HG02884 (cell line): ENCODE measurements around the gene STARD8.
"Not testable (repeated sequence)": the region's sequence is repeated elsewhere in the genome, so short reads cannot be mapped to it uniquely, and the experiment has no call there.

ENCODE experiments used
- ATAC-seq: cut with Tn5 transposase; IDR thresholded peaks from one replicate; pipeline ENCODE4 v1.9.1; 2021; ENCODE audit warnings: mild to moderate bottlenecking, moderate library complexity; ENCODE audit not compliant: unreplicated experiment

STARD8 gene

DNA sequence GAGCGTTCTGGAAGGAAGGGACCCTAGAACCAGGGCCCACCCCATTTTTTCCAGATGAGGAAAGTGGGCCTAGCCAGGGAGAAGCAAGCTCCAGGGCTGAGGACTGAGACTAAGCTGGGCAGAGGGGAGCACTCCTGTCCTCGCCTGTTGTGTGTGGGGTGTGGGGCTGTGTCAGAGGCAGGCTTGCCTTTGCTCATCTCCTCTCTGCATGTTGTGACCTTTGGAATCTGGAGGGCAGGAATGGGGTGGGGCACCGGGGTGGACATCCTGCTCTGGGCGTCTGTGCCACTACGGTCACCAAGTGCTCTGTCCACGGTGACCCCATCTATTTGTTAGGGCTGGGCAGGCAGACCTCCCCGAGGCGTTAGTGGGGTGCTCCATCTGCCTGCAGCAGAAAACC lies 41.5 kb downstream of the STARD8 start:
- ATAC-seq, result not testable (repeated sequence)

DNA sequence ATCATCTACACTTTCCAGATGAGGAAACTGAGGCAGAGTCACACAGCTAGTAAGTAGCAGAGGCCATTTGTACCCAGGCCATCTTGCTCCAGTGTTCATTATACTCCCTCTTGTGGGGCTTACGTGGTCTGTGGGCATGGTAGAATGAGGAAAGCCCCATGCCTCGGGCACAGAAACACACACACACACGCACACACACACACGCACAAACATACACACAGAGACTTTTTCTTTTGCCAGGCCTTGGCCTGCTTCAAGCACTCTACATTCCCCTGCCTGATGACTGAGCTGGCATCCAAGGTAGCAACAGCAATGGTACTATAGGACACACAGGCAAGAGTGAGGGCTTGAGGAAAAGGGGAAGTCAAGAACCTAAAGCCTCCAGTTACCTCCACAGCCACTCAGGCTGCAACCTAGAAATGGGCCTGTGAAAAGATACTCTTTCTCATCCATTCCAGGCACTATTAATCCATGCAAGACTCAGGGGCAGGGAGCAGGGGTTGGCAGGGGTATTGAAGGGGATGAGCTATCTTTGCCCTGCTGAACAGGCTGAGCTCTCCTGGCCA lies 43.6 kb downstream of the STARD8 start:
- ATAC-seq, result no peak

DNA sequence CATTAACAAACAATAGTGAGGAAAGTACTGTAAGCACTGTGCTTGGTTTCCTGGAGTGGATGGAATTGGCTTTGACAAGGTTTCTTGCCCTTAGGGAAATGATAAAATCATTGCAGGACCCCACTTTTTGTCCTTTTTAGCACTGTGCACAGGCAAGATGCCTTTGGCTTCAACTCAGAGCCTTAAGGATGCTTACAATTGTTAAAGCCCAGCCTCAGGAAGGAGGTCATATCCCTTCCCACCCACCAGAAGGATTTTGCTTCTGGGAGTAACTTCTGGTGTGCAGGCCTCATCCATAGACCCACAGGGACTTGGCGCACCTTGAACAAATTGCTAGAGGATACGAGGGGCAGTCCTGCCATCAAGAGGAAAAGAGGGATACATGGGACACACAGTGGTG lies 44.5 kb downstream of the STARD8 start:
- ATAC-seq, result no peak

DNA sequence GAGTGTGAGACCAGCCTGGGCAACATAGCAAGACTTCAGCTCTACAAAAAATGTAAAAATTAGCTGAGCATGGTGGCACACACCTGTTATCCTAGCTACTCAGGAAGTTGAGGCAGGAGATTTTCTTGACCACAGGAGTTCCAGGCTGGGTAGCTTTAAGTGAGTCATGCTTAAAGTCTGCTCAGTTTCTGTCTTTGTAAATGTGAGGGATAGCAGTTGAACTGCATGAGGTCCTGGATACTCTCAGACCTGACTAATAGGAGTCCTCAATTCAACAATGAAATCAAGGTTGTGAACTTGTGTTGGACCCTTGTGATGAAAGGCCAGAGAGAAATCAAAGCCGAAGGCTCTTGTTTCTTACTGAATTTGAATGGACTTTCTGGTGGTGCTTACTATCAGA lies 45.2 kb downstream of the STARD8 start:
- ATAC-seq, result no peak

DNA sequence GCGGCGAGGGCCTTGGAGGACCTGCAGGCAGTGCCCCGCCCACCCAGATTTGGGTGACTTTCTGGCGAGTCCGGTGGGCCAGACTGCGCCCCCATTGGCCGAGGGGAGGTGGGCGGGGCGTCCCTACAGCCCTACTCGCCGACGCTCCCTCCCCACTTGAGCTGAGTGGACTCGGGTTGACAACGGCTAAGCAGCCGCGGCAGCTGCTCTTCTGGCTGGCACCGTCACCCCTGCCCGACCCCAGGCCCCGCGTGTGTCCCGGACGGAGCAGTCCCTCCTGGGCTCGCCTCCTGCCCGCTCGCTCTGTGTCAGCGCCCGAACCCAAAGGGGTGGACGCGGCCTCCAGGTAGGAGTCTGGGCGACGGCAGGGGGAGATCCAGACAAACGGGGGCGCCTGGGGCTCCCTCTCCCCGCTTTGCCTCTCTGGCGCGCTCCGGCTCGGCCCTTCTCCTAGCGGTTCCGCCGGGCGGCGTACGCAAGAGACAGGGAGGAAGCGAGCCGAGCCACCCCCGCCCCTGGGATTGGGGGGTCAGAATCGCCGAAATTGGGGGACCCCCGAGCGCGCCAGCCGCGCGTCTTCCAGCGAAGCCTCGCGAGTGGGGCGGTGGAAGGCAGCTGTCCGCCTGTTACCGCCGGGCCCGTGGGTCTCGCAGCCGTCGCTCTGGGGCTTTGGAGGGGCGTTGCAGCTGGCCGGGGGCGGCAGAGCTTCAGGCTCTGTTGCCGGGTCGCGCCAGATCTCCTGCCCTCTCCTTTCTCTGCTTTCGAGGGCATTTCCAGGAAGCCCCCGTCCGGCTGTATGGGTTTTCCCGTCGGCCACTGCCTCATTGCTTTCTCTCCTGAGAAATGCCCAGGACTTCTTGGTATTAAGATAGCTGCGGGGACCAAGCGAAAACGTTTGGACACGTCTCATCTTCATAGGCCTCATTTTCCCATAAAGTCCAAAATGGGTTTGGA lies 46.3 kb downstream of the STARD8 start:
- no peak for ATAC-seq

DNA sequence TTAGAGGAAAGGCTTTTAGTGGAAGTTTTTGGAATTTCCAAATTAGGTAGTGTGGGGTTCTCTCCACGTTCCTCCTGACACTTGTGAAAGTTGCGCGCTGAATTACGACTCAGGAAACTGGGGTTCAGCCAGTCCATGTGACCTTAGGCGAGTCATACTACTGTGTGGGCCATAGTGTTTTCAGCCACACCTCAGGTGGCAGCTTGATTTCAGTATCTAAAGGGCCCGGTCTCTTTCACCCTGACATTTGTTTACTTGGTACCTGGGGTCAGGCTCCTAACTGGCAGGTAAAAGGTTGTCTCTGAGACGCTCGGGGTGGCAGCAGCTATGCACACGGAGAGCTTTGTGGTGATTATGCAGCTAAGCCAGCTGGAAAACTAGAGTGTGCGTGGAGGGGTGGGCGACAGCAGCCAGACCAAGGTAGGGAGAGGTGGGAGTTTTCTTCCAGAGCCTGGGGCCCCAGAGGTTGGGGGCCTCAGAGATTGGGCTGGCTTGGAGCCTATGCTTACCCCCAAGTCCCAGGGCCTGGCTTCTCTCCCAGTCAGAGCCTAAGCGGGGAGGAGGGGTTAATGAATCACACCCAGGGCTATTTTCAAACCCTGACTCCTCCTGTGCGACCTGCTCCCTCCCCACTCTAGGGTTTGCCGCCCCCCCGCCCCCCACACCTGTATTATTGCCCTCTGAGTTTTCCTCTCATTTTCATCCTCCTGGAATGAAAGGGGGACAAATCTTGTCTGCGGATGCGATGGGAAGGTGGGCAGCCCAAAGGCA lies 47.2 kb downstream of the STARD8 start:
- ATAC-seq, result no peak

DNA sequence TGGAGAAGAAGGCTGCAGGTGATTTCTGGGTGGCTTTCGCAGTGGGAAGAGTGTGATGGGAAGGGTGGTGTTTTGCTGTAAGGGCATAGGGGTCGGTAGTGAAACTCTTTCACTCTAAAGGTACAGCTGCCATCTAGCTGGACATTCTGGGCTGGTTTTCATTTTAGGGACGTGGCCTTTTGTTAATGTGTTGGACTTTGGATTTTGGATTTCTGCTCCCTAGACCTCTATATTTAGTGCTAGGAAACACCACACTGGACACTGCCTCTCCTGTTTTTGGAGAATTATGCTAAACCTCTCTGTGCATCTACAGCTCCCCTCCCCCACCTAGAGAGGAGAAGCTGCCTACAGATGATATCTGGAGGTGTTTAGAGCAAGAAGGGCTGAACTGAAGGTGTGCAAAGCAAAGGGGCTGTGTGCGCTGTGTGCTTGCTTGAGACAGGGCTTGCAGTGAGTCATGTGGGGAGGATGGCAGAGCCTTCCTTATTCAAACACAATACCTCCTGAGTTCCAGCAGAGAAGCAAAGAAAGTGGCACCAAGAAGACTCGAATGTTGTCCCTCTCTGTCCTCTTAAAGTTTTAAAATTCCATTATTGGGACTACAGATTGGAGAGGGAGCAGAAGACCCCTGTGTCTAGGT lies 47.9 kb downstream of the STARD8 start:
- no peak for ATAC-seq

DNA sequence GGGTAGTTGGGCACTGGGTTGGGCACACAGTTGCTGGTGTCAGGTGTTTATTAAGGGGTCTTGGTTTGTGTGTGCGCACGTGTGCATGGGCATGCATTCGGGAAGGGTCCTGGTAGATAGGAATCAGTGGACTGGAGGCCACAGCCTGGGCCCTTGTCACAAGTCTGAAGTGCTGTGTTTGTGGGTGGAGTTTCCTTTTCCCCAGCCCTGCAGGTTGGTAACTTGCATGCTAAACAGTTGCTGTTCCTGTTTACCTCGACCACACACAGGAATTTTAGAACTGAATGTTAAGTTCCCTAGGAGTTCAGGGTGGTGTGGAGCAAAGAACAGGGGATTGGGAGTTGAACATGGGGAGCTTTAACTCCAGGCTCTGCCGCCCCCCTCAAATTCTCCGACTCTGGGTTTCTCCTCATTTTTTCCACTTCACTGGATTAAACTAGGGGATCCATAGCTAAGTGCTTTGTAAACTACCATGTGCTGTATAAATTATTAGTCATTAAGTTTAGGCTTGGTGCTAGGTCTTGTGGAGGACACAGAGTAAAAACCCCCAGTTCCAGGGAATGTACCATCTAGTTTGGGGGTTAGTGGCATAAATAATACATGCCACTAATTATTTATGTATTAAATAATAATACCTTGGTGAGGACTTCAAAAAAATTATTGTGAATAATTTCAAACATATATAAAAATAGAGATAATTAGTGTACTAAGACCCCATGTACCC lies 49.0 kb downstream of the STARD8 start:
- ATAC-seq, result no peak

DNA sequence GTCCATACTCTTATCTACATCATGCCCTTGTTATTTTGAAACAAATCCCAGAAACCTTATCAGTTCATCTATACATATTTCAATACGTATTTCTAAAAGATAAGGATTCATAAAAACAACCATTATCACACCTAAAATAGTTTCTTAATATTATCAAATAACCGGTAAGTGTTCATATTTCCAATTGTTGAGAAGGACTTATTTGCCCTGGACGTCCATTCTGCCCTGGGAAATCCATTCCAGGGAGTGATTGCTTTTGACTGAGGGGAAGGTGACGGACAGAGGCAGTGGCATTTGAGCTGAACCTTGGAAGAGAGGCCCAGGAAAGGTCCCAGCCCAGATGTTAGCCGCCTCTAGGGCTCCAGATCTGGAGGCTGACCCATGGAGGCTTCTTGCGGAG lies 49.6 kb downstream of the STARD8 start:
- ATAC-seq, result no peak

DNA sequence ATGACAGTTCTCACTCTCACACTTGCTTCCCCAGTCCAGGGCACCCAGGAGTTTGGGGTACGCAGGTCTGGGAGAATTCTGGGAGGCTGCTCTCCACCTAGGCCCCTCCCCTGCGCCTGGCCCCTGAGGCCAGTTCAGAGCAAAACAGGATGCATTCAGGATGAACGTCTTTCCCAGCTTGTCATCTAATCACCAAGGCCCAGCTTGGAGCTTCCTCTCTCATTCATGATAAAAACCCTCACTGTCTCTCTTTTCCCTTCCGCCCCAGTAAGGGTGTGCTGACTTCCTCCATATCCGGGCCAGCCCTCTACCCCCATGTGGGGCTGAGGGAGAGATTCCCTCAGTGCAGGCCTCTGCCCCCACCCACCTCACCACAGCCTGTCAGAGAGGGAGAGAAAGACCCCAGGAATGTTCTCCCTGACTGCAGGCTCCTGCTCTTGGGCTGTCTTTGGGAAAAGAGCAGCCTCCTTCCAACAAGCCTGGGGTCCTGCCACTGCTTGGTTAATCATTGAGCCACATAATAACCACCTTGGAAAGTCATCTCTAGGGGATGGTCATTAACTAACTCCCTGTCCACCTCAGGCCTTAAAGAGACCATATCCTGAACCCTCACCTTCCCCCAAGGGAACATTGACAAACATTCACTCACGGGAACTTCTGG lies 50.1 kb downstream of the STARD8 start:
- ATAC-seq, result no peak

DNA sequence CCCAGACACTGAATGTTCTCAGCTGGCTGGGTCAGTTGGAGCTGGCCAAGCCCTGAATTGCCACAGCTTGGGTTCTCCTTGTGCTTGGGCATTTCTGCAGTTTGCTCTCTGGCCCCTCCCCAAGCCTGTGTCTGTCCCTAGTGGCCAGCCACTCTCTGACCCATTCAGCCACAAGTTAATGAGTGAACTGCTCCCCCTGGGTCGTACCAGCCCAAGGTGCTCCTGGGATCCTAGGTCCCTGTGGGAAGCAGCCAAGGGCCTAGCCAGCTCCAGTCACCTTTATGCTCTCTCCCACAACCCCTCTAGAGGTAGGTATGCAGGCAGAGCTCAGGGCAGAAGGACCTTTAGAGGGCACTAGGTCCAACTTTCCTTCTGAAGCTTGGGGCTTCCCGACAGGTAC lies 51.5 kb downstream of the STARD8 start:
- ATAC-seq, result no peak

DNA sequence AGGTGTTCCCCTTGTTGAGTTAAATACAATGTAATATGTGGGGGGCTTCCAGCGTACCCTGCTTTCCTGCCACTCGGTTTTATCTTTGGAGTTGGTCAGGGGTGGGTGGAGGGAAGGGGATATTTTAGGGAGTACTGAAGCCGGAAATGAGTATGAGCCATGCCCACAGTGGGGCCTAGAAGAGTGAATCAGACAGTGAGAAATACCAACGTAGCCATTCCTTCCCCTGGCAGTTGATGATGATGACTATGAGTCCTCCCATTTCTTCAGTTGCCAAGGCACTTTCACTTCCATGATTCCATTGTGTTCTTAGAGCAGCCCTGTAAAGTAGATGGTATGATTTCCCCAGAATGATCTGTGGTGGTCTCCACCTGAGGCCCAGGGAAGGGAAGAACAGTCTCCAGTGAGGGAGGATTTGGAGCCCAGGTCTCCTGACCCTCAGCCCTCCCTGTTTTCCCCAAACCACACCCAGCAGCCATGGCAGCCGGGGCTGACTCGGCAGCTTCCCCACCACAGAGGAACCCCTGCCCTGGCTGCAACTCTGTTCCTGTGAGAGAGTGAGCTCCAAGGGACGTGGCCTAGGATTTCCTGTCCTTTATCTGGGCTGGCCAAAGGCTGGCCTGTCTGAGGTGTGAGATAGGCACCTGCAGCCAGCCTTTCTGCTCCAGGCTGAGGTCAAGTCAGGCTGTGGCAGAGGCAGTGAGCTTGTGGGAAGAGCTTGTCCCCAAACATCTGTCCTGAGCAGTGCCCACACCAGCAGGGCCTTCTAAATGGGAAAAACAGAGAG lies 52.7 kb downstream of the STARD8 start:
- no peak for ATAC-seq

DNA sequence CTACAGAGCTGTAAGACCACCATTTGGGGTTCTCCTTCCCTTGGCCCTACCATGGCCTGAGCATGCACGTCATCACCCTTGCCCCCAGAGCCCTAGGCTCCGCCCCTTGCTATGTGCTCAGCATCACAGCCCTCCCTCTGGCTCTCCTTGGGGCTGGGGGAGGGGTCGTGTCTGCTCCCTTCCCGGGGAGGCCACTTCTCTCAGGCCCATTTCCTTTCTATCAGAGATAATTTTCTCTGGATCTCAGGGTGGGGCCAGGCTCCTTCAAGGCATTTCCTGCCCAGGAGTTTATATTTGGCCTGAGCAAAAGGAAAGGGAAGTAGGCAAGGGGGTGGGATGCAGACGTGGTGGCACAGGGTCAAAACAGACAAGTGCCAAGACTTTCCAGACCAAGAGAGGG lies 55.9 kb downstream of the STARD8 start:
- no peak for ATAC-seq

DNA sequence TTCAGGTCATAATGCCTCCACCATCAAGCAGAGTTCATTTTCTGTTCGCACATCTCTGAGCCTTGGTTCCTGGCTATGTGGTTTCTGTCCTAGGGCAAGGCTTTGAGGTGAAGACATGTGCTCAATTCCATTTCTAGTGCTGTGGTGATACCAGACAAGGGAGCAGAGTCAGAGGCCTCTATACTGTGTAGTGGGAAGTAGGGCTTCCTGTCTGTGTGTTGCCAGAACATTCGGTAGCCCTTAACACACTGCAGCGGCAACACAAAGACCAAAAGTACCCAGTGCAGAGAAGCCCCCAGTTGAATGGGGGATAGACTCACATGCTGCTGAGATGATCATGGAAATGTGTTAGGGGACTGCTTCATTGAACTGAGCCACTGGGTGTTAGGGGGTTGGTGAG lies 56.4 kb downstream of the STARD8 start:
- no peak for ATAC-seq

DNA sequence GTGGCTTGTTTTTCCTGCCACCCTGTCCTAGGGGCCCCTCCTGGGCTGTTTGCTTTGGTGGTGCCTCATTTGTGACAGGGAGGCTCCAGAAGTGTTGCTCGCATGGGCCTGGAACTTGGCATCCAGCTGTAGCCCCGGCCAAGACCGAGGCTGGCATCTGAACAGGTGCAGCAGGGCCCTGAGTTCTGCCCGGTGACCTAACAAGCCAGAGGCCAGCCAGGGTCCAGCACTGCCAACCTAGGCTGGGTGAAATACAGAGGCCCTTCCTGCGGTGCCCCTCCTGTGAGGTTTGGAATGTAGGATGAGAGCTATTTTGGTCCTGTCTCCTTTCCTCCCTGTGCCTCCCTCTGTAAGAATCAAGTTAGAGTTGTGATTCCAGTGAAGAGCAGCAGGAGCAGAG lies 58.5 kb downstream of the STARD8 start:
- no peak for ATAC-seq

DNA sequence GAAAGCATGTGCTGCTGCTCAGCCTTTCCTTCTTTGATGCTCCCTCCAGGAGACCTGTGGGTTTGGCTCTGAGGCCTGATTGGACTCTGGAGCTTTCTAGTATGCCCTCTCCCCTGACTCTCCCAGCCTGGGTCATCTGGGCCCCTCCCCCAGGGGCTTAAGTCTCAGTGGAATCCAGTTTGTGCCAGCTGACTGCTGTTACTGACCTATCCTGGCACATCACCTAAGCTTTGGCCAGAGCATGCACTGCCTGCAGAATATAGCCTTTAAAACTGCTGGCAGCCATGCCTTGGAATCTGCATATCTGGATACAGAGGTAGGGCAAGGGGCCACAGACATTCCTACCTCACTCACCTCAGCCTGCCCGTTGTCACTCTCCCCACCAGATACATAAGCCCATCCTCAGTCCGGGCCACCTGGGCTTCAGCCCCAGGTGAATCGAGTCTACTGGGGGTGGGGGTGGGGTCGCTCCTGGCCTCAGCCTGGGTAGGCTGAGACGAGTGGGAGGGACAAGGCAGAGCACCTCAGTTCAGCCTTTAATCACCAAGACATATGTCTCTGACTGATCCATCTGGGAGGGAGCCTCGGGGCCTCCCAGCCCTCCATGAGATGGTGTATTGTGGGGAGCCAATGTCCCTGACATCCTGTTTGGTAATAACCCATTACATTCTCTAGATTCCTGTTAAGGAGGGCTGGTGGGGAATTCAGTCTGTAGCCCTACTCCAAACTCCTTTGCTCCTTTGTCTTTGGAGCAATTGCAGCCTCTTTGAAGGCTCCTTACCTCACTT lies 61.2 kb downstream of the STARD8 start:
- no peak for ATAC-seq

DNA sequence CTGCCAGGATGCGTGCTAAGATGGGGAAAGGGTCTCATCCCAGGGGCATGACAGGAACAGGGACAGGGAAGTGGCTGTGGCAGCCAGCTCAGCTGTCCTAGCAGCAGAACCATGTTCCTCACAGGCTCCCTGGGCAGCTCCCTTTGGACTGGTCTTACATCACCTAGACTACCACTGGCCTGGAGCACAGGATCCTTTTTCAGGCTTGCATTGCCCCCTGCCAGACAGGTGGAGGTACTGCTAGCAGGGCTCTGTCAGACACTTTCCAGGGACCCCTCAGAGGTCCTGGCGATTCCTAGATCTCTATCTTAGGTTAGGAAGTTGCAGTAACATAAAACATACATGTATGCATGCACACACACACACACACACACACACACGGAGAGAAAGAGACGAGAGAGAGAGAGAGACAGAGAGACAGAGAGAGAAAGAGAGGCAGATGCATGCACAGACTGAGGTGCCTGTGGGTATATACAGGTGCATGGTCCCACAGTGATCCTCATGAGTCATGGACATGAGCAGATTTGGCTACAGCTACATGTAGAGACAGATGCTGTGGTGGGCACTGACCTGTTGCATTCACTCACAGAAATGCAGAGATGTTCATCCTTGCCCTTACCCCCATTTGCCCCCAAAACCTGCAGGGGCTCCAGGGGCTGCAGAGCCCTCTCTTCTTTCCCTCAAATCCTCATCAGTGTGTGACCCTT lies 63.6 kb downstream of the STARD8 start:
- peak; percentile 82 for ATAC-seq

DNA sequence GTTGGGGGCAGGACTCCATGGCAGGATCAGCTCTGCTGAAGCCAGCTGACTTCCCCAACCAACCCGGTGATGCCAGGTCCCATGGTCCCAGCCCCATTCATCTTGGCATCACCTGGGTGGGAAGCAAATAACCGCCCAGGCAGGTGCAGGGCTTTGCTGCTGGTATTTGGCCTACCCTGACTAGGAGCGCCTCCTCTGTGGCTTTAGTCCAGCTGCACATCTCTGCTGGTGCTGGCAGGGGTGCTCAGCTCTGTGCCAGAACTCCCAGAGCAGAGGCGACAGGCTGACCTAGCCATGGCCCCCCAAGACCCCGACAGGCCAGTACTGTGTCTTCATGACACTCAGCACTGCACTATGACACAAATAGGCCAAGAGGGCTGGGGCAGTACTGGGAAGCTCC lies 64.4 kb downstream of the STARD8 start:
- no peak for ATAC-seq
